ENCODE results near the gene ZNF12. TPM values are rescaled to one million over a fixed set of nuclear protein-coding genes. Genes with fewer than 3 reads are reported as not detected.

The ZNF12 gene
- polyA plus RNA-seq, 3 donors from 2014 or later = 14.5 to 25.4 (median 18.4) TPM

GRCh38 chr7:6658618-6659345, 48.0 kb downstream of the ZNF12 start:
- H3K9me3 Mint-ChIP-seq = no peaks in the 10 kb centered on the region
- DNase-seq = no peak
- peaks cover 15 to 16% of the 10 kb centered on the region in 2 donors for H3K4me1 Mint-ChIP-seq
- H3K27ac Mint-ChIP-seq = peak overlapping the region in 1 of 6 donors; percentile 10
- peaks cover 3 to 6% (median 4%) of the 10 kb centered on the region in 3 donors for H3K27me3 Mint-ChIP-seq (ENCODE audit: low read depth in 3 of 3)
- peaks cover 8 to 9% (median 8%) of the 10 kb centered on the region in 3 donors for H3K36me3 Mint-ChIP-seq
- H3K4me3 Mint-ChIP-seq = no peak overlapping the region

DNA sequence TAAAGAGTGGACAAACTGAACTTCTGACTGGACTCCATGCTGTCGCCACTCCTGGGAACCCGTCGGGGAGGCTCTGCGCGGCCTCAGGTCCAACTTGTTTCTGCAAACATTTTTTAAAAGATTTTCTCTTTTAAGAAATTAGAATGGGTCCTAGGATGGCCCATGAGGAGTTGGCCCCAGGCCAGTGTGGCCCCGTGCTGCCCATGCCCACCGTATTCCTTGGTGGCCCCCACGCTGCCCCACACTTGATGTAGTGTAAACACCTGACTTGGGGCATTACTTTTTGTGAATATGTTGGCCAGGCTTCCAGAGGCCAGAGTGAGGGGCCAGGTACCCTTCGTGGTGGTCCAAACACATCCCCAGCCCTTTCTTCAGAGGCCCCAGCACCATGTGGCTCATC, 50.3 kb downstream of the ZNF12 start:
- DNase-seq = no peak
- H3K27ac Mint-ChIP-seq = no peak overlapping the region
- peaks cover 3 to 4% (median 4%) of the 10 kb centered on the region in 3 donors for H3K27me3 Mint-ChIP-seq (ENCODE audit: low read depth in 3 of 3)
- H3K9me3 Mint-ChIP-seq = no peaks in the 10 kb centered on the region
- peaks cover 8 to 12% (median 12%) of the 10 kb centered on the region in 3 donors for H3K36me3 Mint-ChIP-seq
- peaks cover 12 to 16% of the 10 kb centered on the region in 2 donors for H3K4me1 Mint-ChIP-seq
- H3K4me3 Mint-ChIP-seq = no peak overlapping the region

GRCh38 chr7:6655636-6656385, 50.9 kb downstream of the ZNF12 start:
- Mint-ChIP-seq H3K36me3 (peaks cover 8 to 18% (median 17%) of the 10 kb centered on the region in 3 donors), H3K27ac (no peak overlapping the region)

GRCh38 chr7:6654842-6655610, 51.7 kb downstream of the ZNF12 start:
- no peak for DNase-seq
- Mint-ChIP-seq H3K9me3 (peaks cover 0 to 3% (median 0%) of the 10 kb centered on the region in 6 donors), H3K27ac (no peak overlapping the region), H3K4me3 (no peak overlapping the region), H3K27me3 (ENCODE audit: low read depth in 3 of 3) (peaks cover 2 to 5% (median 4%) of the 10 kb centered on the region in 3 donors), H3K36me3 (peaks cover 8 to 26% (median 19%) of the 10 kb centered on the region in 3 donors), H3K4me1 (peaks cover 12 to 16% of the 10 kb centered on the region in 2 donors)

More at GRCh38 chr7:6655636-6656385, 50.9 kb downstream of the ZNF12 start:
- Mint-ChIP-seq H3K4me1 (peaks cover 12 to 16% of the 10 kb centered on the region in 2 donors), H3K27me3 (ENCODE audit: low read depth in 3 of 3) (peaks cover 2 to 4% (median 4%) of the 10 kb centered on the region in 3 donors), H3K4me3 (no peak overlapping the region), H3K9me3 (peaks cover 0 to 2% (median 0%) of the 10 kb centered on the region in 6 donors)
- no peak for DNase-seq

- no peak overlapping the region for H3K4me3 Mint-ChIP-seq
- no peak for DNase-seq
- peaks cover 0 to 3% (median 0%) of the 10 kb centered on the region in 6 donors for H3K9me3 Mint-ChIP-seq
These were observed 52.5 kb downstream of the ZNF12 start for GRCh38 chr7:6654113-6654841.

GRCh38 chr7:6653071-6654003, 53.4 kb downstream of the ZNF12 start:
- H3K27ac Mint-ChIP-seq = no peak overlapping the region
- no peak for DNase-seq
- peaks cover 2 to 5% (median 4%) of the 10 kb centered on the region in 3 donors for H3K27me3 Mint-ChIP-seq (ENCODE audit: low read depth in 3 of 3)
- no peak overlapping the region for H3K4me3 Mint-ChIP-seq
- H3K4me1 Mint-ChIP-seq = peaks cover 0 to 3% of the 10 kb centered on the region in 2 donors
- peaks cover 0 to 3% (median 0%) of the 10 kb centered on the region in 6 donors for H3K9me3 Mint-ChIP-seq
- H3K36me3 Mint-ChIP-seq = peaks cover 8 to 27% (median 19%) of the 10 kb centered on the region in 3 donors

More at GRCh38 chr7:6654113-6654841, 52.5 kb downstream of the ZNF12 start:
- no peak overlapping the region for H3K27ac Mint-ChIP-seq
- H3K27me3 Mint-ChIP-seq (ENCODE audit: low read depth in 3 of 3) = peaks cover 2 to 5% (median 4%) of the 10 kb centered on the region in 3 donors
- peaks cover 8 to 12% of the 10 kb centered on the region in 2 donors for H3K4me1 Mint-ChIP-seq
- H3K36me3 Mint-ChIP-seq = peaks cover 8 to 27% (median 19%) of the 10 kb centered on the region in 3 donors

DNA sequence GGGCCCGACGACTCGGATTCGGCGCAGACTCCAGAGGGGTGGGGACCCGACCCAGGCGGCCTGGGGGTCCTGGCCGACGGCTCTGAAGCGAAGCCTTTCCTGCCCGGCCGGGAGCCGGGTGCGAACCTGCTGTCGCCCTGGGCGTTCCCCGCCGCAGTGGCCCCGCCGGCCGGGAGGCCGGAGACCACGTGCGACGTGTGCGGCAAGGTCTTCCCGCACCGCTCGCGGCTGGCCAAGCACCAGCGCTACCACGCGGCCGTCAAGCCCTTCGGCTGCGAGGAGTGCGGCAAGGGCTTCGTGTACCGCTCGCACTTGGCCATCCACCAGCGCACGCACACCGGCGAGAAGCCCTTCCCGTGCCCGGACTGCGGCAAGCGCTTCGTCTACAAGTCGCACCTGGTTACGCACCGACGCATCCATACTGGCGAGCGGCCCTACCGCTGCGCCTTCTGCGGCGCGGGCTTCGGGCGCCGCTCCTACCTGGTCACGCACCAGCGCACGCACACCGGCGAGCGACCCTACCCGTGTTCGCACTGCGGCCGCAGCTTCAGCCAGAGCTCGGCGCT, 54.2 kb downstream of the ZNF12 start:
- DNase-seq = no peak
- H3K4me1 Mint-ChIP-seq = no peaks in the 10 kb centered on the region
- H3K4me3 Mint-ChIP-seq = no peak overlapping the region

GRCh38 chr7:6651851-6652445, 54.8 kb downstream of the ZNF12 start:
- Mint-ChIP-seq H3K27ac (no peak overlapping the region), H3K4me3 (no peak overlapping the region), H3K27me3 (ENCODE audit: low read depth in 3 of 3) (peaks cover 2 to 4% (median 4%) of the 10 kb centered on the region in 3 donors), H3K9me3 (peaks cover 0 to 3% (median 0%) of the 10 kb centered on the region in 6 donors), H3K4me1 (no peaks in the 10 kb centered on the region), H3K36me3 (peaks cover 8 to 28% (median 19%) of the 10 kb centered on the region in 3 donors)
- no peak for DNase-seq

More for the DNA sequence above, 54.2 kb downstream of the ZNF12 start:
- Mint-ChIP-seq H3K9me3 (peaks cover 0 to 3% (median 0%) of the 10 kb centered on the region in 6 donors), H3K36me3 (peaks cover 8 to 27% (median 19%) of the 10 kb centered on the region in 3 donors), H3K27ac (no peak overlapping the region), H3K27me3 (ENCODE audit: low read depth in 3 of 3) (peaks cover 2 to 5% (median 4%) of the 10 kb centered on the region in 3 donors)

GRCh38 chr7:6650521-6651011, 56.2 kb downstream of the ZNF12 start:
- Mint-ChIP-seq H3K27ac (peak overlapping the region in 2 of 6 donors; percentile 48 to 61), H3K4me1 (no peaks in the 10 kb centered on the region), H3K9me3 (peaks cover 0 to 3% (median 0%) of the 10 kb centered on the region in 6 donors), H3K4me3 (no peak overlapping the region), H3K27me3 (ENCODE audit: low read depth in 3 of 3) (peaks cover 1 to 4% (median 2%) of the 10 kb centered on the region in 3 donors), H3K36me3 (peaks cover 7 to 29% (median 18%) of the 10 kb centered on the region in 3 donors)
- no peak for DNase-seq

DNA sequence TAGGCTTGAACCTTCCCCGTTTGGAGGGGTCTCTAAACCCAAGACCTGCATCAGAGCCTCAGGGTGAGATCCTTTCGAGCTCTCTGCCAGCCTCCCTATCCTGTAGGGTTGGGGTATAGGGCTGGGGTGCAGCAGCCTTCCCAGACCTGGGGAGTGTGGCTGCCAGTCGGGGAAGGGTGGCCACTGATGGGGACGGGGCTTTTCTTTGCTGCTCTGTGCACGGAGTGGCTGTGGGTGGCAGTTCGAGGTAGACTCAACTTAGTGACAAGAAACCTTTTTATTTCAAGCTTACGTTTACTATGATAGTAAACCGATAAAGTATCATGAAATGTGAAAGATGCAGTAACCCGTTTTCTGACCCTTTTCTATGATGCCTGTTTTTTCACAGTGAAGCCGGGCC, 56.7 kb downstream of the ZNF12 start:
- Mint-ChIP-seq H3K36me3 (peaks cover 4 to 24% (median 13%) of the 10 kb centered on the region in 3 donors), H3K27ac (no peak overlapping the region)

GRCh38 chr7:6649241-6649961, 57.3 kb downstream of the ZNF12 start:
- H3K4me1 Mint-ChIP-seq = no peaks in the 10 kb centered on the region
- no peak overlapping the region for H3K4me3 Mint-ChIP-seq
- peaks cover 0 to 21% (median 10%) of the 10 kb centered on the region in 3 donors for H3K36me3 Mint-ChIP-seq
- peaks cover 0 to 1% (median 0%) of the 10 kb centered on the region in 3 donors for H3K27me3 Mint-ChIP-seq (ENCODE audit: low read depth in 3 of 3)
- no peak overlapping the region for H3K27ac Mint-ChIP-seq
- no peak for DNase-seq
- H3K9me3 Mint-ChIP-seq = peaks cover 0 to 3% (median 0%) of the 10 kb centered on the region in 6 donors

More for the DNA sequence above, 56.7 kb downstream of the ZNF12 start:
- Mint-ChIP-seq H3K9me3 (peaks cover 0 to 3% (median 0%) of the 10 kb centered on the region in 6 donors), H3K4me1 (no peaks in the 10 kb centered on the region), H3K27me3 (ENCODE audit: low read depth in 3 of 3) (peaks cover 1 to 2% (median 2%) of the 10 kb centered on the region in 3 donors), H3K4me3 (no peak overlapping the region)
- no peak for DNase-seq
